GM19438 (cell line): ENCODE results near the gene KRT31.
"Not testable (repeated sequence)": the region's sequence is repeated elsewhere in the genome, so short reads cannot be mapped to it uniquely, and the experiment has no call there.

Source experiments
- ATAC-seq: cut with Tn5 transposase; IDR thresholded peaks from one replicate; pipeline ENCODE4 v1.9.1; 2021; ENCODE audit warnings: low read depth; ENCODE audit not compliant: unreplicated experiment

KRT31 gene

GRCh38 chr17:41392278-41392677, 5.1 kb downstream of the KRT31 start:
- ATAC-seq = no peak

- no peak for ATAC-seq
Observed at GRCh38 chr17:41391535-41391934, 5.9 kb downstream of the KRT31 start.

- no peak for ATAC-seq
Observed at GRCh38 chr17:41390411-41390938, 6.9 kb downstream of the KRT31 start.

- ATAC-seq = no peak
Observed at GRCh38 chr17:41387670-41388069, 9.7 kb downstream of the KRT31 start.

- ATAC-seq = no peak
Observed at GRCh38 chr17:41386227-41386626, 11.2 kb downstream of the KRT31 start.

GRCh38 chr17:41383690-41384089, 13.7 kb downstream of the KRT31 start:
- no peak for ATAC-seq

- ATAC-seq = no peak
Observed at GRCh38 chr17:41382394-41382793, 15.0 kb downstream of the KRT31 start.

GRCh38 chr17:41381943-41382342, 15.5 kb downstream of the KRT31 start, which contains the start of gene KRT34:
KRT34 (minus strand) TSS chr17:41382306; CDS start chr17:41382246, 60 bp downstream.
- not testable (repeated sequence) for ATAC-seq

GRCh38 chr17:41380091-41380490, 17.3 kb downstream of the KRT31 start:
- ATAC-seq = not testable (repeated sequence)

GRCh38 chr17:41377546-41377945, 19.9 kb downstream of the KRT31 start:
- no peak for ATAC-seq

GRCh38 chr17:41369713-41370112, 27.7 kb downstream of the KRT31 start, which contains the start of gene KRT33B:
KRT33B (minus strand) TSS chr17:41369813; CDS start chr17:41369750, 63 bp downstream.
- ATAC-seq = no peak

GRCh38 chr17:41369023-41369422, 28.4 kb downstream of the KRT31 start:
- ATAC-seq = no peak

- ATAC-seq = no peak
Observed at GRCh38 chr17:41367426-41368075, 29.9 kb downstream of the KRT31 start.

- no peak for ATAC-seq
Observed at GRCh38 chr17:41366070-41366469, 31.3 kb downstream of the KRT31 start.

GRCh38 chr17:41363881-41364280, 33.5 kb downstream of the KRT31 start:
- ATAC-seq = no peak

- ATAC-seq = no peak
Observed at GRCh38 chr17:41360296-41360995, 37.0 kb downstream of the KRT31 start.

- ATAC-seq = no peak
Observed at GRCh38 chr17:41354536-41354935, 42.9 kb downstream of the KRT31 start.

GRCh38 chr17:41352597-41353366, 44.6 kb downstream of the KRT31 start:
- no peak for ATAC-seq

GRCh38 chr17:41351177-41351576, 46.2 kb downstream of the KRT31 start:
- ATAC-seq = no peak

GRCh38 chr17:41350381-41350878, 47.0 kb downstream of the KRT31 start, which contains the start of gene KRT33A:
KRT33A (minus strand) TSS chr17:41350828; CDS start chr17:41350767, 61 bp downstream.
- ATAC-seq = not testable (repeated sequence)
